ENCODE data around the gene SMAD3. TPM values are rescaled to one million over a fixed set of nuclear protein-coding genes. Genes with fewer than 3 reads are reported as not detected.

The SMAD3 gene
- total RNA-seq, 6 experiments from 2014 or later, result 9.2 to 34.0 (median 14.4) TPM

DNA sequence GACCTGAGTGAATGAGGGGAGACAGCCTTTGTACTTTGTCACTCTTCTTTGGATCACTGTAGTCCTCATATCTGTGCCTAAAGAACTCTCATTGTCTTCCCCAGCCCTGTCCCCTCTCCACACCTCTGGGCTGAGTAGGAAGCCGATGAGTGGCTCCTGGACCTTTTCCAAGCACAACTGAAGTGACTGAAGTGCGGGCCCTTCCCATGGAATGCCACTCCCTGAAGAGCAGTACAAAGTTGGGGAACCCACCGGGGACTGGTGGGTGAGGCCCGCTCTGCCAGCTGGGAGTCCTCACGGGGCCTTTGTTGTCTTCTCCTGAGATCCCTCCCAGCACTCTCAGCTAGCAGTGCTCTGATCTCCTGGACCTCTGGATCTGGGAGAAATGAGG is 99.0 kb downstream of the SMAD3 start:
- no peaks in the 10 kb centered on the region for H3K27me3 ChIP-seq
- peaks cover 0 to 16% (median 3%) of the 10 kb centered on the region in 4 donors for H3K4me1 ChIP-seq
- intact Hi-C loops (cut with DNase I), result loop anchor here in 1 of 2 donors (10.0 kb wide), 2 partner anchors 100 to 210 kb away; partner anchors contain the start of gene SMAD3
- TF ChIP-seq POLR2A (IDR thresholded peaks at IDR 0.05), result no peak
- TF ChIP-seq, protein P1, sequence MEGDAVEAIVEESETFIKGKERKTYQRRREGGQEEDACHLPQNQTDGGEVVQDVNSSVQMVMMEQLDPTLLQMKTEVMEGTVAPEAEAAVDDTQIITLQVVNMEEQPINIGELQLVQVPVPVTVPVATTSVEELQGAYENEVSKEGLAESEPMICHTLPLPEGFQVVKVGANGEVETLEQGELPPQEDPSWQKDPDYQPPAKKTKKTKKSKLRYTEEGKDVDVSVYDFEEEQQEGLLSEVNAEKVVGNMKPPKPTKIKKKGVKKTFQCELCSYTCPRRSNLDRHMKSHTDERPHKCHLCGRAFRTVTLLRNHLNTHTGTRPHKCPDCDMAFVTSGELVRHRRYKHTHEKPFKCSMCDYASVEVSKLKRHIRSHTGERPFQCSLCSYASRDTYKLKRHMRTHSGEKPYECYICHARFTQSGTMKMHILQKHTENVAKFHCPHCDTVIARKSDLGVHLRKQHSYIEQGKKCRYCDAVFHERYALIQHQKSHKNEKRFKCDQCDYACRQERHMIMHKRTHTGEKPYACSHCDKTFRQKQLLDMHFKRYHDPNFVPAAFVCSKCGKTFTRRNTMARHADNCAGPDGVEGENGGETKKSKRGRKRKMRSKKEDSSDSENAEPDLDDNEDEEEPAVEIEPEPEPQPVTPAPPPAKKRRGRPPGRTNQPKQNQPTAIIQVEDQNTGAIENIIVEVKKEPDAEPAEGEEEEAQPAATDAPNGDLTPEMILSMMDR (IDR thresholded peaks at IDR 0.05), result no peak
- DNase-seq (no peak), ATAC-seq (no peak)
- no peak overlapping the region for H3K27ac ChIP-seq
- peaks cover 0 to 7% (median 2%) of the 10 kb centered on the region in 4 donors for H3K36me3 ChIP-seq
- H3K4me3 ChIP-seq, result no peak overlapping the region
- H3K9me3 ChIP-seq, result no peaks in the 10 kb centered on the region
- no CpG with 5 or more reads among the region's 5 CpGs for WGBS (ENCODE audit: insufficient coverage, low coverage, low lambda C conversion rate, missing lambda C conversion rate)

DNA sequence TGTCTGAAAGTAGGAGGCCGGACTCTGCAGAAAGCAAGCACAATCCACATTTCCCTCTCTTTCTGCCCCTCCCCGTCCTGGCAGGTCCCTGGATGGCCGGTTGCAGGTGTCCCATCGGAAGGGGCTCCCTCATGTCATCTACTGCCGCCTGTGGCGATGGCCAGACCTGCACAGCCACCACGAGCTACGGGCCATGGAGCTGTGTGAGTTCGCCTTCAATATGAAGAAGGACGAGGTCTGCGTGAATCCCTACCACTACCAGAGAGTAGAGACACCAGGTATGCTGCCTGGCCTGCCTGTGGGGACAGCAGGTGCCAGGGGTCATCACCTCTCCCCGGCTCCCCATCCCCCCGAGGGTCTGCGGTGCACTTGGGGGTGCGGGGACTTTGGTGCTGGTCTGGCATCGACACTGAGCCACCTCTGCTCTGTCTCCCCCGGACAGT is 99.4 kb downstream of the SMAD3 start:
- WGBS (ENCODE audit: insufficient coverage, low coverage, low lambda C conversion rate, missing lambda C conversion rate), result 93% methylated on average over 3 of the region's 17 CpGs
- Histone ChIP-seq H3K9me3 (no peaks in the 10 kb centered on the region), H3K27me3 (no peaks in the 10 kb centered on the region), H3K4me1 (peaks cover 0 to 16% (median 3%) of the 10 kb centered on the region in 4 donors), H3K4me3 (no peak overlapping the region), H3K27ac (no peak overlapping the region), H3K36me3 (peaks cover 0 to 7% (median 2%) of the 10 kb centered on the region in 4 donors)
- DNase-seq, result no peak
- ATAC-seq, result no peak
- TF ChIP-seq POLR2A (IDR thresholded peaks at IDR 0.05), result no peak
- intact Hi-C loops (cut with DNase I), result loop anchor here in 1 of 2 donors (10.0 kb wide), 2 partner anchors 100 to 210 kb away; partner anchors contain the start of gene SMAD3

- no peak for DNase-seq
- TF ChIP-seq, protein P1 (IDR thresholded peaks at IDR 0.05), result no peak
- TF ChIP-seq POLR2A (IDR thresholded peaks at IDR 0.05), result no peak
- Histone ChIP-seq H3K36me3 (peaks cover 0 to 9% (median 4%) of the 10 kb centered on the region in 4 donors), H3K4me1 (peaks cover 0 to 16% (median 3%) of the 10 kb centered on the region in 4 donors), H3K27me3 (no peaks in the 10 kb centered on the region), H3K4me3 (no peak overlapping the region), H3K27ac (no peak overlapping the region), H3K9me3 (no peaks in the 10 kb centered on the region)
- no peak for ATAC-seq
- 73% methylated on average over 4 of the region's 34 CpGs for WGBS (ENCODE audit: insufficient coverage, low coverage, low lambda C conversion rate, missing lambda C conversion rate)
- intact Hi-C loops (cut with DNase I), result loop anchor here in 1 of 2 donors (10.0 kb wide), 2 partner anchors 101 to 211 kb away; partner anchors contain the start of gene SMAD3
Measured at GRCh38 chr15:67165254-67166253, 100.2 kb downstream of the SMAD3 start.

- Histone ChIP-seq H3K27me3 (no peaks in the 10 kb centered on the region), H3K4me1 (peaks cover 0 to 16% (median 3%) of the 10 kb centered on the region in 4 donors), H3K27ac (no peak overlapping the region), H3K4me3 (no peak overlapping the region), H3K36me3 (peaks cover 0 to 13% (median 6%) of the 10 kb centered on the region in 4 donors), H3K9me3 (no peaks in the 10 kb centered on the region)
- TF ChIP-seq, protein P1 (IDR thresholded peaks at IDR 0.05), result no peak
- TF ChIP-seq POLR2A (IDR thresholded peaks at IDR 0.05), result no peak
- DNase-seq (no peak), ATAC-seq (no peak)
- 87% methylated on average over 6 of the region's 13 CpGs for whole genome bisulfite sequencing (ENCODE audit: insufficient coverage, low coverage, low lambda C conversion rate, missing lambda C conversion rate)
- intact Hi-C loops (cut with DNase I), result loop anchor here in 1 of 2 donors (10.0 kb wide), 2 partner anchors 102 to 212 kb away; partner anchors contain the start of gene SMAD3
Measured at GRCh38 chr15:67166280-67167009, 101.0 kb downstream of the SMAD3 start.
